ENCODE measurements around the gene PSD.

DNA sequence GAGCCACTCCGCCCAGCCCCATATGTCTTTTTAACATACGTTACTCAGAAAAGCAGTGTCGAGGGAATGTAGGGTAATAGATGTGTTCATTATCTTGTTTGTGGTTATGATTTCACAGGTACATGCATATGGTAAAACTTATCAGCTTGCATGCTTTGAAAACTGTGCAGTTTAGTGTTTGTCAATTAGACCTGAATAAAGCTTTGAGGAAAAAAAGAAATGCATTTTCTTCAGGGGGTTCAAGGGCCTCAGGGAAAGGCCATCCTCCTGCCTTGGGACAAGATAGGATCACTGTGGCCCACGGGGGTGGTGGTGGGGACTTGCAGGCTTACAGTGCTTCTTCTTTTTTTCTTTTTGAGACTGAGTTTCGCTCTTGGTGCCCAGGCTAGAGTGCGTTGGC is 48.7 kb upstream of the PSD start:
- TF ChIP-seq CTCF (conservative IDR thresholded peaks at IDR 0.05 in 1 of 2, IDR thresholded peaks at IDR 0.05 in 1 of 2; ENCODE audit: extremely low read depth in 1 of 2, insufficient read depth in 1 of 2, low read depth in 1 of 2, low read length in 2 of 2) (no peak), EZH2 (IDR thresholded peaks at IDR 0.05; ENCODE audit: borderline replicate concordance, low read length) (no peak)
